ENCODE measurements around the gene VIPR2. TPM values are rescaled to one million over a fixed set of nuclear protein-coding genes. Genes with fewer than 3 reads are reported as not detected.

VIPR2 gene
- polyA plus RNA-seq, 3 donors: not detected

- Histone ChIP-seq H3K4me3 (replicated peaks in 1 of 3; ENCODE audit: low read depth in 2 of 3, low read length in 3 of 3) (no peak overlapping the region), H3K4me1 (ENCODE audit: control insufficient read depth in 1 of 2, insufficient read depth in 2 of 2, low read length in 2 of 2) (peaks cover 4 to 7% of the 10 kb centered on the region in 2 donors), H4K20me1 (ENCODE audit: insufficient read depth, low read length) (no peaks in the 10 kb centered on the region), H2AFZ (ENCODE audit: insufficient read depth, low read depth, low read length, poor library complexity, severe bottlenecking) (no peak overlapping the region), H3K9me3 (replicated peaks in 1 of 2; ENCODE audit: control insufficient read depth in 1 of 2, insufficient read depth in 1 of 2, low read length in 2 of 2) (no peaks in the 10 kb centered on the region), H3K9ac (ENCODE audit: insufficient read depth, low read length, poor library complexity, severe bottlenecking) (no peak overlapping the region), H3K27ac (ENCODE audit: low read depth in 1 of 2, low read length in 2 of 2) (no peak overlapping the region), H3K79me2 (ENCODE audit: insufficient read depth, low read length) (no peaks in the 10 kb centered on the region), H3K4me2 (replicated peaks; ENCODE audit: extremely low read depth, low read length, poor library complexity, severe bottlenecking) (no peak overlapping the region), H3K36me3 (replicated peaks in 1 of 2; ENCODE audit: control insufficient read depth in 1 of 2, insufficient read depth in 2 of 2, low read length in 2 of 2) (no peaks in the 10 kb centered on the region), H3K27me3 (ENCODE audit: control insufficient read depth in 2 of 2, insufficient read depth in 2 of 2, low read length in 2 of 2) (peaks cover 3 to 26% of the 10 kb centered on the region in 2 donors)
- H3K27ac Mint-ChIP-seq: no peak overlapping the region
- no peaks in the 10 kb centered on the region for H3K36me3 Mint-ChIP-seq
- no peak for TF ChIP-seq CTCF (IDR thresholded peaks at IDR 0.05)
- peak overlapping the region in 1 of 2 donors; percentile 78 for H3K4me3 Mint-ChIP-seq
- 97% methylated on average over 16 of the region's 17 CpGs for WGBS (ENCODE audit: insufficient coverage)
- no peak for DNase-seq
- peaks cover 19 to 45% (median 41%) of the 10 kb centered on the region in 3 donors for H3K27me3 Mint-ChIP-seq (ENCODE audit: low read depth in 3 of 3)
- H3K9me3 Mint-ChIP-seq: peaks cover 0 to 5% (median 0%) of the 10 kb centered on the region in 7 donors
- intact Hi-C loops (cut with micrococcal nuclease): no loop called here
- H3K4me1 Mint-ChIP-seq: peaks cover 8% of the 10 kb centered on the region
Measured at GRCh38 chr7:159031750-159032149, 112.9 kb downstream of the VIPR2 start.

- Histone ChIP-seq H2AFZ (ENCODE audit: insufficient read depth, low read depth, low read length, poor library complexity, severe bottlenecking) (peak overlapping the region; percentile 53), H4K20me1 (ENCODE audit: insufficient read depth, low read length) (no peaks in the 10 kb centered on the region), H3K4me1 (ENCODE audit: control insufficient read depth in 1 of 2, insufficient read depth in 2 of 2, low read length in 2 of 2) (peaks cover 4 to 7% of the 10 kb centered on the region in 2 donors), H3K4me2 (replicated peaks; ENCODE audit: extremely low read depth, low read length, poor library complexity, severe bottlenecking) (peak overlapping the region; percentile 68), H3K4me3 (replicated peaks in 1 of 3; ENCODE audit: low read depth in 2 of 3, low read length in 3 of 3) (peak overlapping the region in 1 of 3 experiments; percentile 61), H3K79me2 (ENCODE audit: insufficient read depth, low read length) (no peaks in the 10 kb centered on the region), H3K9ac (ENCODE audit: insufficient read depth, low read length, poor library complexity, severe bottlenecking) (no peak overlapping the region), H3K36me3 (replicated peaks in 1 of 2; ENCODE audit: control insufficient read depth in 1 of 2, insufficient read depth in 2 of 2, low read length in 2 of 2) (no peaks in the 10 kb centered on the region), H3K9me3 (replicated peaks in 1 of 2; ENCODE audit: control insufficient read depth in 1 of 2, insufficient read depth in 1 of 2, low read length in 2 of 2) (no peaks in the 10 kb centered on the region), H3K27ac (ENCODE audit: low read depth in 1 of 2, low read length in 2 of 2) (no peak overlapping the region), H3K27me3 (ENCODE audit: control insufficient read depth in 2 of 2, insufficient read depth in 2 of 2, low read length in 2 of 2) (peaks cover 3 to 26% of the 10 kb centered on the region in 2 donors)
- Mint-ChIP-seq H3K36me3 (no peaks in the 10 kb centered on the region), H3K9me3 (peaks cover 0 to 5% (median 0%) of the 10 kb centered on the region in 7 donors), H3K27ac (no peak overlapping the region), H3K4me3 (peak overlapping the region; percentile 50 to 80), H3K27me3 (ENCODE audit: low read depth in 3 of 3) (peaks cover 19 to 44% (median 41%) of the 10 kb centered on the region in 3 donors), H3K4me1 (peaks cover 8% of the 10 kb centered on the region)
- intact Hi-C loops (cut with micrococcal nuclease): no loop called here
- no peak for DNase-seq
- no peak for TF ChIP-seq CTCF (IDR thresholded peaks at IDR 0.05)
- 91% methylated on average over 26 of the region's 31 CpGs for WGBS (ENCODE audit: insufficient coverage)
Measured at GRCh38 chr7:159031135-159031701, 113.4 kb downstream of the VIPR2 start.

Data from CD14-positive monocyte (primary cell).